Activated CD8-positive, alpha-beta memory T cell treated with anti-CD3 and anti-CD28 coated beads, Interleukin-2, amount 50 U/mL, for 1 hour (primary cell): ENCODE data around the gene MRPL30.
"Not testable (repeated sequence)": the region's sequence is repeated elsewhere in the genome, so short reads cannot be mapped to it uniquely, and the experiment has no call there.

Experiments used
- DNase-seq: peaks from one replicate; pipeline ENCODE4 v3.0.0-alpha.2; 2020; ENCODE audit errors: extremely low read depth

The MRPL30 gene

GRCh38 chr2:99180755-99181623 lies at the start of gene MRPL30, which contains the start of gene MITD1:
TSS of gene MRPL30 (plus strand) at chr2:99181184. CDS start at chr2:99186204, 5,020 bp downstream.
TSS of gene MITD1 (minus strand) at chr2:99181058. CDS start at chr2:99180981, 77 bp downstream.
- DNase-seq, result peak; percentile 78

DNA sequence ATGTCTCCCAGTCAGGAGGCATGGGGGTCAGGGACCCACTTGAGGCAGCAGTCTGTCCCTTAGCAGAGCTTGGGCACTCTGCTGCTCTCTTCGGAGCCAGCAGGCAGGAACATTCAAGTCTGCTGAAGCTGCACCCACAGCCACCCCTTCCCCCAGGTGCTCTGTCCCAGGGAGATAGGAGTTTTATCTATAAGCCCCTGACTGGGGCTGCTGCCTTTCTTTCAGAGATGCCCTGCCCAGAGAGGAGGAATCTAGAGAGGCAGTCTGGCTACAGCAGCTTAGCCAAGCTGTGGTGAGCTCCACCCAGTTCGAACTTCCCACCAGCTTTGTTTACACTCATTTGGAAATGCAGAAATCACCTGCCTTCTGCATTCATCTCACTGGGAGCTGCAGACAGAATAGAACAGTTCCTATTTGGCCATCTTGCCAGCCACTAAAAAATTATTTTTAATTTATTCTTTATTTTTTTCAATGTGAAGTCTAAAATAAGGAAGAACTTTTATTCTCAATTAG lies 45.9 kb upstream of the MRPL30 start:
- DNase-seq, result not testable (repeated sequence)

DNA sequence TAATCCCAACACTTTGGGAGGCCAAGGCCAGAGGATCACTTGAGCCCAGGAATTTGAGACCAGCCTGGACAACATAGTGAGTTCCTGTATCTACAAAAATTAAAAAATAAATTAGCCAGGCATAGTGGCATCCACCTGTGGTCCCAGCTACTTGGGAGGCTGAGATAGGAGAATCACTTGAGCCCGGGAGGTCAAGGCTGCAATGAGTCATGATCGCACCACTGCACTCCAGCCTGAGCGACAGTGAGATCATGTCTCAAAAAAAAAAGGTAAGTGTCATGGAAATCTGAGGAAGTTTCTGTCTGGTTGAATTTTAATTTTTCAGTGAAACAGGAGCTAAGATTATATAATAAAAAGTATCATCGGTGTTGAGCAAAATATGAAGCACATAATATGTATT lies 42.0 kb upstream of the MRPL30 start:
- DNase-seq, result no peak

DNA sequence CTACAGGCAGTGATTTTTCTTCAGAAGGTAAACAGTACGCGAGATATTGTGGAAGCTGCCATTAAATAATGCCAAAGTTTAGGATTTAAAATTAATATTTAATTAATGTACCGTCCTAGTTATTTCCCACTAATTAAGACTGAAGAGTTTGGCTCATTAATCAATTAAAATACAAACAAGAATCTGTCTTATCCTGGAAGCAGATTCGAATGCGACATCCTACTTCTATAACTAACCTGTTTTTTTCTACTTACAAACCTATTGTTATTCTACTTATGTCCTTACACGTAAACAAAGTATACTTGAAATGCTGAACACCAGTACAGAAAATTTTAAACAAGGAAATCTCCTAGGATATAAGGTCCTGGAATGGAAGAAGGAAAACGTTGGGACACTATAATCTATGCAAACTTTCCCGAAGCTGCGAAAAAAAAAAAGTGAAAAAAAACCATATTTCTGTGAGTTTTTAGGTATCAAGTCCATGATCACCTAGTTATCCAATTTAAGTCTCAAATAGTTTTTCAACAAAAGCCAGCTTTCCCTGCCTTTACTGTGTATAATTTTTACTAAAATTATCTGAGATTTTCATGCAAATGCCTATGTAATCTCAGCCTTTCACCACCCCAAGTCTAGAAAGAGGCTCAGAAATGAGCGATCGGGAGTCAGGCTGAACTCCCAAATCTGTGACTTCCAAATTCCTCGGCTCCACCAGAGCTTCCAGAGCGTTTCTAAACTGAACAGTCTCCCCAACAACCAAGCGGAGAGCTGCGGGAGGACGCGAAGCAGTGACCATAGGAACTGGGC lies 40.7 kb upstream of the MRPL30 start:
- no peak for DNase-seq

GRCh38 chr2:99140860-99141109 lies 40.2 kb upstream of the MRPL30 start:
- DNase-seq, result no peak

GRCh38 chr2:99141110-99142108 lies 39.6 kb upstream of the MRPL30 start, which contains the start of gene C2orf15:
TSS of gene C2orf15 (plus strand) at chr2:99141707. CDS start at chr2:99150559, 8,852 bp downstream.
- DNase-seq, result peak; percentile 93

DNA sequence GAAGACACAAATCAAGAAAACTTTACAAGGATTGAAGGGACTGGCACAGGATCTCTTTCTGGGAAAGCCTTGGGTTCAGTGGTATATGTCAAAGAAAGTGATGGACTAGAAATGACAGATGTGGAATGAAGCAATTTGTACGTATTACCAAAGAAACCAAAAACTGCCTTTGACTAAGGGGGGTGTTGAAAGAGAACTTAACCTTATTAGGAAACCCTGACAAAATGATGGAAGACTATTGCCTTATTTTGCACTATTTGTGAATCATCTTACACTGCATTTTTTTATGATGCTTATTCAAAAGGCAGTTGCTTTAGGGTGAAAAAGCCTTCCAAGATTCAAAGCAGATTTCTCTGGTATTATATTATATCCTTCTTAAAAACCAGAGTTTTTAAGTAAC lies 30.3 kb upstream of the MRPL30 start:
- DNase-seq, result no peak

GRCh38 chr2:99152199-99152895 lies 28.6 kb upstream of the MRPL30 start:
- no peak for DNase-seq

DNA sequence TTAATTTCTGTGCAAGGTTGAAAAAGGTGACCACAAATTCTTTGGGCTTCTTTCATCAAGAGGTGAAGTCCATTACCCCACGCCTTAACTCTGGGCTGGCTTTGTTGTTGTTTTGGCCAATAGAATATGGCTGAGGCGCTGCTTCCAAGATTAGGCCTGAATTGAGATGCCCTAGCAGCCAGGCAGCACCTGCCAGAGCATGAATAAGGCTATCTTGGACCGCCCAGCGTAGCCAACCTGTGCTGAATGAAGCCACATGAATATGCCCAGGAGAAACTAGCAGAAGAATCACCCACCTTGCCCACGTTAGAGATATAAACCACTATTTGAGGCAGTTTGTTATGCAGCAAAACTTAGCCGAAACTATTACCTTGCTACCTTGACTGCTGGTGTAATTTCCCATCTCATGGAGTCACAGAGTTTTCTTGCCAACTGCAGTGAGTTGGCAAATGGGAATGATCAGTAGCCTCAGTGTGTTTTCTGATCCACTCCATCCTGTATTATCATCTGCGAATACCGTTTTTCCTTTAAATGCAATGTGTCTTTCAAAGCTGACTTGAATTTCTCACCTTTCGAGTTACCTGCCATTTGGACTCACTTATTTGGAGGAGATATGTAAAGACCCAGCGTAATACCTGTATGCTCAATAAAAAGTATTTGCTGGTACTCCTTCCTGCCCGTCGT lies 26.9 kb upstream of the MRPL30 start:
- DNase-seq, result no peak

- DNase-seq, result peak; percentile 64
Measured at GRCh38 chr2:99154643-99155536, 26.1 kb upstream of the MRPL30 start, which contains the start of the genes LIPT1 and TSGA10. TSS of gene LIPT1 (plus strand) at chr2:99154967. CDS start at chr2:99161958, 6,991 bp downstream. TSS of gene TSGA10 (minus strand) at chr2:99154942. CDS start at chr2:99109439, 45,503 bp downstream.

DNA sequence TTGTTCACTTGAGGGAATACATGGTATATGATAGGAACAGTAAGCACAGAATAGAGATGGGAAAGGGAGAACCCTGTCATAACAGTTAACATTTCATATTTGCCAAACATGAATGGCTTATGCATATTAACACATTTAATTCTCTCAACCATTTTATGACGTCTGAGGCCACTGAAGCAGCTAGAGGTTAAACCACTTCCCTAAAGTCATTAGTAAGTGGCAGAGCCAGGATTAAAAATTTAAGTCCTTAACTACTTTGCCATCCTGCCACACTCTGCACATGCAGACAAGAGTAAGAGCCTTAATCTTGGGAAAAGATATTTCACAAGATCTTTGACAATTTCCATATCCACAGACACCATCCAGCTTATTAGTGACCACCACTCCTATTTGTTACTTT lies 24.1 kb upstream of the MRPL30 start:
- DNase-seq, result no peak

DNA sequence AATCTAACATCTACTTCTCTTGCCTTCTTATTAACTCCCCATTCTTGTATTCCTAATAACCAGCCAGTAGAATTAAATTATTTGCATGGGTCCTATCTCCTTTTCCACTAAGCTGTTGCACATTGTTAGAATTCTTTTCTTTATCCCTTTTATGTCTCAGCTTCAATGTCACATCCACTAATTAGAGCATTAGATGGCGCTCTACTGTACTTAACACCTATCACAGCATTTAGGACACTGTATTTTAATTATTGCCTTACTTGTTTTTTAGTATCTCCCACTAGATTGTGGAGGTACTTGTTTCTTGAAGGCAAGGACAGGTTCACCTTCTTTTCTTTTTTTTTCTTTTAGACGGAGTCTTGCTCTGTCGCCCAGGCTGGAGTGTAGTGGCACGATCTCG lies 22.4 kb upstream of the MRPL30 start:
- no peak for DNase-seq

DNA sequence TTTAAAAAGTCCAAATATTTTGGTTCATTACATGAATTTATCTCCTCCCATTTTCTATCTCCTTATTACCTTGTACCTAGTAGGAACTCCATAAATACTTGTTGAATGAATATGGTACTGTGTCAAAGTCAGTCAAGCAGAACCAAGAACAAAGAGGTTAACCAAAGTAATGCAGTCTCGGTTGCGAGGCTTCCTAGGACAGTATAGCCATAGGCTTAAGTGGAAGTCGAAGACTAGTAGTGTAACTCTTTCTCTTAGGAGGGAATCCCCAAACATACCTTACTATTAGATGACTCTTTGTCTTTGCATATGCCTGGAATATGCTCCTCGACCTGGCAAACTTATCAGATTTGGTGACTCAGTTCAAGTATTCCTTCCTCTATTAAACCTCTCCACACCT lies 21.4 kb upstream of the MRPL30 start:
- DNase-seq, result no peak

GRCh38 chr2:99166218-99166617 lies 14.8 kb upstream of the MRPL30 start:
- DNase-seq, result no peak

- no peak for DNase-seq
Measured at GRCh38 chr2:99169534-99169933, 11.4 kb upstream of the MRPL30 start.

GRCh38 chr2:99171377-99172140 lies 9.4 kb upstream of the MRPL30 start:
- no peak for DNase-seq

DNA sequence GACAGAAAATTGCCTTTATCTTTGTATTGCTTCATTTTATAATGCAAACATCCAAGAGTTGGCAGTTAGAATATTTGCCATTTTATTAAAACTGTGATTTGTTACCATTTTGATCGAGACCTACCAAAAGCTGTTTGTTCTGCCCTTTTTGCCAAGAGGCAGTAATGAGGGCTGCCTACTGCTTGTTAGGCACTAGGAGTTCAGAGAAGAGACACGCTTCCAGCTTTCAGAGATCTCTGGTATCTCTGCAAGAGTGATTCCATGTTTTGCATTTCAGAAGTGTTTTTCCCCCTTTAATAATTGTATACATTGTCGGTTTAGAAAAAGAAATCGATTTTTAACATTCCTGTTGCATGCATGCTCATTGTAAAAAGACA lies 628 bp downstream of the MRPL30 start:
- no peak for DNase-seq

DNA sequence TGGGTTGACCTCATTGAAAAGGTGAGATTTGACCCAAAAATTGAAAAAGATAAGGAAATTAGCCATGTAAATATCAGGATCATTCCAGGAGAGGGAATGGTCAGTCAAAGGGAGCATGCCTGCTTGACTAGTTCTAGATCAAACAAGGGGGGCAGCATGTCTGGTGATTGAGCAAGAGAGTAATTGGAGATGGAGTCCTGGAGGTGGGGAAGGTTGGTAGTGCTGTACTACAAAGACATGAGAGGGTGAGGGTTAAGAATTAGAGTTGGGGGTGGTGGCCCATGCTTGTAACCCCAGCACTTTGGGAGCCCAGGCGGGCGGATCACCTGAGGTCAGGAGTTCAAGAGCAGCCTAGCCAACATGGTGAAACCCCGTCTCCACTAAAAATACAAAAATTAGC lies 2.0 kb downstream of the MRPL30 start:
- no peak for DNase-seq
